Activated CD4-positive, alpha-beta memory T cell treated with anti-CD3 and anti-CD28 coated beads for 36 hours (primary cell): Measurements from ENCODE around the gene MGMT. TPM values are rescaled to one million over a fixed set of nuclear protein-coding genes. Genes with fewer than 3 reads are reported as not detected.

Experiments used
- CTCF ChIA-PET: fragments of 350-600 bp; sonication (Branson Sonifier 250); formaldehyde crosslinking; loops from one replicate; lab custom pipeline; 2021; ENCODE audit warnings: antibody characterized with exemption, inconsistent platforms; lab: Charles Lee
- POLR2A ChIA-PET: fragments of 350-600 bp; sonication (Branson Sonifier 250); formaldehyde crosslinking; loops from one replicate; lab custom pipeline; 2021; ENCODE audit warnings: antibody characterized with exemption; lab: Charles Lee
- DNase-seq: peaks from one replicate; pipeline ENCODE4 v3.0.0-alpha.2; 2020
- H3K27ac Mint-ChIP-seq: one replicate; pipeline ENCODE4 v1.8.0; 2021; ENCODE audit warnings: mixed read lengths
- H3K27me3 Mint-ChIP-seq: one replicate; pipeline ENCODE4 v1.8.0; 2021; ENCODE audit warnings: mixed read lengths
- H3K36me3 Mint-ChIP-seq: one replicate; pipeline ENCODE4 v1.8.0; 2021; ENCODE audit warnings: mixed read lengths
- H3K4me1 Mint-ChIP-seq: one replicate; pipeline ENCODE4 v1.8.0; 2021; ENCODE audit warnings: low read depth, mixed read lengths
- H3K4me3 Mint-ChIP-seq: one replicate; pipeline ENCODE4 v1.8.0; 2021; ENCODE audit warnings: mild to moderate bottlenecking, mixed read lengths
- H3K9me3 Mint-ChIP-seq: one replicate; pipeline ENCODE4 v1.8.0; 2021; ENCODE audit warnings: mixed read lengths
- intact Hi-C: fragments of 100-400 bp; cut with micrococcal nuclease; formaldehyde crosslinking; loops from one replicate; pipeline ENCODE4 v1.15.1; 2023
- total RNA-seq, 2 experiments: library from RNA; stranded (reverse); gene quantifications; one replicate each; pipeline ENCODE4 v1.2.3, GENCODE V29; 2021

The MGMT gene
- total RNA-seq, 2 experiments from 2014 or later, result 22.9 to 23.8 TPM

GRCh38 chr10:129811208-129811607 is 344.2 kb downstream of the MGMT start:
- intact Hi-C loops, result no loop called here
- Mint-ChIP-seq H3K4me1 (no peaks in the 10 kb centered on the region), H3K27me3 (no peaks in the 10 kb centered on the region), H3K9me3 (peaks cover 11% of the 10 kb centered on the region), H3K36me3 (no peaks in the 10 kb centered on the region), H3K4me3 (no peak overlapping the region), H3K27ac (no peak overlapping the region)
- CTCF ChIA-PET, result no interaction called here
- POLR2A ChIA-PET, result no interaction called here
- no peak for DNase-seq

- intact Hi-C loops, result no loop called here
- Mint-ChIP-seq H3K4me3 (no peak overlapping the region), H3K27me3 (no peaks in the 10 kb centered on the region), H3K9me3 (peaks cover 2% of the 10 kb centered on the region), H3K27ac (no peak overlapping the region), H3K4me1 (no peaks in the 10 kb centered on the region), H3K36me3 (no peaks in the 10 kb centered on the region)
- ChIA-PET CTCF (no interaction called here), POLR2A (no interaction called here)
- no peak for DNase-seq
These were observed 345.4 kb downstream of the MGMT start for GRCh38 chr10:129812398-129812797.

GRCh38 chr10:129814681-129815646 is 347.9 kb downstream of the MGMT start:
- no peak for DNase-seq
- H3K9me3 Mint-ChIP-seq, result peaks cover 11% of the 10 kb centered on the region
- CTCF ChIA-PET, result no interaction called here
- POLR2A ChIA-PET, result no interaction called here
- intact Hi-C loops, result no loop called here
- H3K4me1 Mint-ChIP-seq, result no peaks in the 10 kb centered on the region
- H3K36me3 Mint-ChIP-seq, result no peaks in the 10 kb centered on the region
- H3K27ac Mint-ChIP-seq, result no peak overlapping the region
- no peaks in the 10 kb centered on the region for H3K27me3 Mint-ChIP-seq
- no peak overlapping the region for H3K4me3 Mint-ChIP-seq

GRCh38 chr10:129815898-129816655 is 349.0 kb downstream of the MGMT start:
- H3K27ac Mint-ChIP-seq, result no peak overlapping the region
- intact Hi-C loops, result no loop called here
- no peaks in the 10 kb centered on the region for H3K36me3 Mint-ChIP-seq
- no peaks in the 10 kb centered on the region for H3K4me1 Mint-ChIP-seq
- H3K27me3 Mint-ChIP-seq, result no peaks in the 10 kb centered on the region
- H3K9me3 Mint-ChIP-seq, result peaks cover 11% of the 10 kb centered on the region
- CTCF ChIA-PET, result no interaction called here
- DNase-seq, result no peak
- POLR2A ChIA-PET, result no interaction called here
- no peak overlapping the region for H3K4me3 Mint-ChIP-seq

- ChIA-PET CTCF (no interaction called here), POLR2A (no interaction called here)
- Mint-ChIP-seq H3K4me3 (no peak overlapping the region), H3K4me1 (no peaks in the 10 kb centered on the region), H3K27me3 (no peaks in the 10 kb centered on the region), H3K36me3 (no peaks in the 10 kb centered on the region), H3K9me3 (peaks cover 11% of the 10 kb centered on the region), H3K27ac (no peak overlapping the region)
- DNase-seq, result no peak
- intact Hi-C loops, result no loop called here
These were observed 349.6 kb downstream of the MGMT start for GRCh38 chr10:129816656-129817045.
